ENCODE data around the gene TENT4A.

TENT4A gene

DNA sequence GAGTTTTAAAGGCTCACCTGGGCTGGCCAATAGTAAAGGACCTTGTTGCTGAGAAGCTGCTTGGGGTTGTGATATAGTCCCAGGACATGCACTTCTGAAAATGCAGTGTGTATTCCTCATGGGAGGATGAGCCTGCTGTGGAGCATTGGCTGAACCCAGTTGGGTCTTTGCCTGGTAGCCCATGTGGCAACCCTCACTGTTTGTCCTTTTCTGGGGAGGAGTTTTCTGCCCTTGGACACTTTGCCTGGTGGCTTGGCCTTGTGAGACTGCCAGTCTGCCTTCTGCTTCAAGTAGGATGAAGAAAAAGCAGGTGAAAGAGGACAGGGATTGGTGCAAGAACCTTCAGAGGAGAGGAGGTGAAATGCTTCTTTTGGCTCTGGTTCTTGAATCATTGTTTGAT, 4.0 kb downstream of the TENT4A start:
- TF ChIP-seq ZFP3 (CRISPR knock-in tag; IDR thresholded peaks at IDR 0.05): no peak
- TF ChIP-seq, protein P1, sequence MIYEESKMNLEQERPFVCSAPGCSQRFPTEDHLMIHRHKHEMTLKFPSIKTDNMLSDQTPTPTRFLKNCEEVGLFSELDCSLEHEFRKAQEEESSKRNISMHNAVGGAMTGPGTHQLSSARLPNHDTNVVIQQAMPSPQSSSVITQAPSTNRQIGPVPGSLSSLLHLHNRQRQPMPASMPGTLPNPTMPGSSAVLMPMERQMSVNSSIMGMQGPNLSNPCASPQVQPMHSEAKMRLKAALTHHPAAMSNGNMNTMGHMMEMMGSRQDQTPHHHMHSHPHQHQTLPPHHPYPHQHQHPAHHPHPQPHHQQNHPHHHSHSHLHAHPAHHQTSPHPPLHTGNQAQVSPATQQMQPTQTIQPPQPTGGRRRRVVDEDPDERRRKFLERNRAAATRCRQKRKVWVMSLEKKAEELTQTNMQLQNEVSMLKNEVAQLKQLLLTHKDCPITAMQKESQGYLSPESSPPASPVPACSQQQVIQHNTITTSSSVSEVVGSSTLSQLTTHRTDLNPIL (CRISPR knock-in tag; IDR thresholded peaks at IDR 0.05; ENCODE audit: low read depth): no peak
- TF ChIP-seq ZNF70 (CRISPR knock-in tag; IDR thresholded peaks at IDR 0.05): no peak
- TF ChIP-seq PPARA (CRISPR knock-in tag; IDR thresholded peaks at IDR 0.05; ENCODE audit: borderline replicate concordance): no peak
- no peak for TF ChIP-seq OSR1 (CRISPR knock-in tag; IDR thresholded peaks at IDR 0.05)
- TF ChIP-seq ZNF8 (CRISPR knock-in tag; IDR thresholded peaks at IDR 0.05): no peak
- TF ChIP-seq, protein P2, sequence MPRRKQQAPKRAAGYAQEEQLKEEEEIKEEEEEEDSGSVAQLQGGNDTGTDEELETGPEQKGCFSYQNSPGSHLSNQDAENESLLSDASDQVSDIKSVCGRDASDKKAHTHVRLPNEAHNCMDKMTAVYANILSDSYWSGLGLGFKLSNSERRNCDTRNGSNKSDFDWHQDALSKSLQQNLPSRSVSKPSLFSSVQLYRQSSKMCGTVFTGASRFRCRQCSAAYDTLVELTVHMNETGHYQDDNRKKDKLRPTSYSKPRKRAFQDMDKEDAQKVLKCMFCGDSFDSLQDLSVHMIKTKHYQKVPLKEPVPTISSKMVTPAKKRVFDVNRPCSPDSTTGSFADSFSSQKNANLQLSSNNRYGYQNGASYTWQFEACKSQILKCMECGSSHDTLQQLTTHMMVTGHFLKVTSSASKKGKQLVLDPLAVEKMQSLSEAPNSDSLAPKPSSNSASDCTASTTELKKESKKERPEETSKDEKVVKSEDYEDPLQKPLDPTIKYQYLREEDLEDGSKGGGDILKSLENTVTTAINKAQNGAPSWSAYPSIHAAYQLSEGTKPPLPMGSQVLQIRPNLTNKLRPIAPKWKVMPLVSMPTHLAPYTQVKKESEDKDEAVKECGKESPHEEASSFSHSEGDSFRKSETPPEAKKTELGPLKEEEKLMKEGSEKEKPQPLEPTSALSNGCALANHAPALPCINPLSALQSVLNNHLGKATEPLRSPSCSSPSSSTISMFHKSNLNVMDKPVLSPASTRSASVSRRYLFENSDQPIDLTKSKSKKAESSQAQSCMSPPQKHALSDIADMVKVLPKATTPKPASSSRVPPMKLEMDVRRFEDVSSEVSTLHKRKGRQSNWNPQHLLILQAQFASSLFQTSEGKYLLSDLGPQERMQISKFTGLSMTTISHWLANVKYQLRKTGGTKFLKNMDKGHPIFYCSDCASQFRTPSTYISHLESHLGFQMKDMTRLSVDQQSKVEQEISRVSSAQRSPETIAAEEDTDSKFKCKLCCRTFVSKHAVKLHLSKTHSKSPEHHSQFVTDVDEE (CRISPR knock-in tag; IDR thresholded peaks at IDR 0.05): no peak
- no peak for TF ChIP-seq ISL1 (CRISPR knock-in tag; IDR thresholded peaks at IDR 0.05)
- TF ChIP-seq, protein P3, sequence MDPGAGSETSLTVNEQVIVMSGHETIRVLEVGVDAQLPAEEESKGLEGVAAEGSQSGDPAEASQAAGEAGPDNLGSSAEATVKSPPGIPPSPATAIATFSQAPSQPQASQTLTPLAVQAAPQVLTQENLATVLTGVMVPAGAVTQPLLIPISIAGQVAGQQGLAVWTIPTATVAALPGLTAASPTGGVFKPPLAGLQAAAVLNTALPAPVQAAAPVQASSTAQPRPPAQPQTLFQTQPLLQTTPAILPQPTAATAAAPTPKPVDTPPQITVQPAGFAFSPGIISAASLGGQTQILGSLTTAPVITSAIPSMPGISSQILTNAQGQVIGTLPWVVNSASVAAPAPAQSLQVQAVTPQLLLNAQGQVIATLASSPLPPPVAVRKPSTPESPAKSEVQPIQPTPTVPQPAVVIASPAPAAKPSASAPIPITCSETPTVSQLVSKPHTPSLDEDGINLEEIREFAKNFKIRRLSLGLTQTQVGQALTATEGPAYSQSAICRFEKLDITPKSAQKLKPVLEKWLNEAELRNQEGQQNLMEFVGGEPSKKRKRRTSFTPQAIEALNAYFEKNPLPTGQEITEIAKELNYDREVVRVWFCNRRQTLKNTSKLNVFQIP (CRISPR knock-in tag; IDR thresholded peaks at IDR 0.05; ENCODE audit: borderline replicate concordance, low read depth): no peak
- TF ChIP-seq BACH2 (CRISPR knock-in tag; IDR thresholded peaks at IDR 0.05; ENCODE audit: borderline replicate concordance): no peak
- no peak for TF ChIP-seq GLIS3 (CRISPR knock-in tag; IDR thresholded peaks at IDR 0.05)
- no peak for TF ChIP-seq ZC3H10 (CRISPR knock-in tag; IDR thresholded peaks at IDR 0.05)
- TF ChIP-seq ARNTL (CRISPR knock-in tag; IDR thresholded peaks at IDR 0.05; ENCODE audit: borderline replicate concordance, low read depth): no peak
- TF ChIP-seq SNAI2 (CRISPR knock-in tag; IDR thresholded peaks at IDR 0.05): no peak
- no peak for TF ChIP-seq CSDC2 (CRISPR knock-in tag; IDR thresholded peaks at IDR 0.05)
- ATAC-seq: no peak

DNA sequence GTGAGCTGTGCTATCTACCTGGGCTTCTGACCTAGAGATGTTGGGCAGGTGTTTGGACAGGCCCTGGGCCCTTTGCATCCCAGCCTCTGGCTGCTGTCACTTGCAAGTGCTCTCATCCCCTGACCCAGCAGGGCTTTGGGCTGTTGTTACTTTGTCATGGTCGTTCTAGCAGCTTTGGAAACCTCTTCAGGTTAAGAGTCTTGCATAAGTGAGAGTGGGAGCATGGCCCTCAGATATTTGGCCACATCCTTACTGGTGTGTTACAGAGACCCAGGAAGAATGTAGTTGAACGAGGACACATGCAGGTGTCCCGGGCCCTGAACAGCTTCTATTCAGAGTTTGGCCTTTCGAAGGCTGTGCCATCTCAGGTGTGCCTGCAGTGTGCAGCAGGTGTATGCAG, 4.5 kb downstream of the TENT4A start:
- ATAC-seq: no peak
- TF ChIP-seq SNAI2 (CRISPR knock-in tag; IDR thresholded peaks at IDR 0.05) (no peak), CSDC2 (CRISPR knock-in tag; IDR thresholded peaks at IDR 0.05) (no peak), ZNF8 (CRISPR knock-in tag; IDR thresholded peaks at IDR 0.05) (no peak), ARNTL (CRISPR knock-in tag; IDR thresholded peaks at IDR 0.05; ENCODE audit: borderline replicate concordance, low read depth) (no peak), ZNF565 (CRISPR knock-in tag; conservative IDR thresholded peaks at IDR 0.05; ENCODE audit: low read depth) (no peak), BACH2 (CRISPR knock-in tag; IDR thresholded peaks at IDR 0.05; ENCODE audit: borderline replicate concordance) (no peak), ZFP30 (CRISPR knock-in tag; IDR thresholded peaks at IDR 0.05) (no peak), TOX (CRISPR knock-in tag; IDR thresholded peaks at IDR 0.05; ENCODE audit: borderline replicate concordance) (no peak), GLIS3 (CRISPR knock-in tag; IDR thresholded peaks at IDR 0.05) (no peak), ZC3H10 (CRISPR knock-in tag; IDR thresholded peaks at IDR 0.05) (no peak), ESRRG (CRISPR knock-in tag; IDR thresholded peaks at IDR 0.05) (no peak), ZNF70 (CRISPR knock-in tag; IDR thresholded peaks at IDR 0.05) (no peak), TCF4 (CRISPR knock-in tag; IDR thresholded peaks at IDR 0.05; ENCODE audit: borderline replicate concordance) (no peak), ZFP3 (CRISPR knock-in tag; IDR thresholded peaks at IDR 0.05) (no peak), OSR1 (CRISPR knock-in tag; IDR thresholded peaks at IDR 0.05) (no peak), RARB (CRISPR knock-in tag; IDR thresholded peaks at IDR 0.05) (no peak)
- TF ChIP-seq, protein P3 (CRISPR knock-in tag; IDR thresholded peaks at IDR 0.05; ENCODE audit: borderline replicate concordance, low read depth): no peak
- TF ChIP-seq, protein P2 (CRISPR knock-in tag; IDR thresholded peaks at IDR 0.05): no peak
- TF ChIP-seq, protein P4, sequence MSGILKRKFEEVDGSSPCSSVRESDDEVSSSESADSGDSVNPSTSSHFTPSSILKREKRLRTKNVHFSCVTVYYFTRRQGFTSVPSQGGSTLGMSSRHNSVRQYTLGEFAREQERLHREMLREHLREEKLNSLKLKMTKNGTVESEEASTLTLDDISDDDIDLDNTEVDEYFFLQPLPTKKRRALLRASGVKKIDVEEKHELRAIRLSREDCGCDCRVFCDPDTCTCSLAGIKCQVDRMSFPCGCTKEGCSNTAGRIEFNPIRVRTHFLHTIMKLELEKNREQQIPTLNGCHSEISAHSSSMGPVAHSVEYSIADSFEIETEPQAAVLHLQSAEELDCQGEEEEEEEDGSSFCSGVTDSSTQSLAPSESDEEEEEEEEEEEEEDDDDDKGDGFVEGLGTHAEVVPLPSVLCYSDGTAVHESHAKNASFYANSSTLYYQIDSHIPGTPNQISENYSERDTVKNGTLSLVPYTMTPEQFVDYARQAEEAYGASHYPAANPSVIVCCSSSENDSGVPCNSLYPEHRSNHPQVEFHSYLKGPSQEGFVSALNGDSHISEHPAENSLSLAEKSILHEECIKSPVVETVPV (CRISPR knock-in tag; IDR thresholded peaks at IDR 0.05): no peak
